Measurements from ENCODE around the gene CEP350.

Gene CEP350

GRCh38 chr1:180066150-180066549 lies 111.5 kb downstream of the CEP350 start:
- H3K9ac ChIP-seq (ENCODE audit: insufficient read length, low read depth): no peak overlapping the region
- DNase-seq (ENCODE audit: low read depth, low spot score): no peak
- no peak overlapping the region for H3K4me3 ChIP-seq (ENCODE audit: insufficient read length, low read depth)
- H3K27me3 ChIP-seq (ENCODE audit: insufficient read depth, insufficient read length): no peaks in the 10 kb centered on the region
- no peaks in the 10 kb centered on the region for H3K4me1 ChIP-seq (ENCODE audit: insufficient read depth, insufficient read length)
- peaks cover 90% of the 10 kb centered on the region for H3K36me3 ChIP-seq (ENCODE audit: insufficient read depth, insufficient read length, low read length)
- no peak for TF ChIP-seq SUZ12 (IDR thresholded peaks at IDR 0.05; ENCODE audit: extremely low read depth, insufficient read depth, insufficient read length)
- no peak for TF ChIP-seq ZNF274 (IDR thresholded peaks at IDR 0.05; ENCODE audit: low read depth, low read length)
- no peak for TF ChIP-seq YY1 (IDR thresholded peaks at IDR 0.05; ENCODE audit: insufficient read depth, insufficient read length)
- H3K9me3 ChIP-seq (ENCODE audit: insufficient read depth, low read length): no peaks in the 10 kb centered on the region

DNA sequence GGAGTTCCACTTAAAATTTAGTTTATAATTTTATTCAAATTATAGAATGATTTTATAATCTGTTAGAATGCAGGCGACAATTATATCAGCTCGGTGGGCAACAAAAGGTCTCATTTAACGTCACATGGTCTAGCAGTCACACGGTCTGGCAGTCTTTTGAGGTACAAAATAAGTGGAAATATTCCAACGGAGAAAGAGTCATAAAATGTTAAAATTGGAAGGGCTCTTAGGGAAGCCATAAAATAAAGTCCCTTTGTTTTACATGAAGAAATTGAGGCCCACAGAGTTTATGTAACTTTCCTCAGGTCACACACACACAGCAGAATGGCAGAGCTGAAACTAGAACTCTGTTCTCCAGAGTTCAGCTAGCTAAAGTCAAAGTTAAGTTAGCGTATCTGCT lies 115.7 kb downstream of the CEP350 start:
- peaks cover 60% of the 10 kb centered on the region for H3K36me3 ChIP-seq (ENCODE audit: insufficient read depth, insufficient read length, low read length)
- no peaks in the 10 kb centered on the region for H3K9me3 ChIP-seq (ENCODE audit: insufficient read depth, low read length)
- TF ChIP-seq ZNF274 (IDR thresholded peaks at IDR 0.05; ENCODE audit: low read depth, low read length): no peak
- TF ChIP-seq SUZ12 (IDR thresholded peaks at IDR 0.05; ENCODE audit: extremely low read depth, insufficient read depth, insufficient read length): no peak
- no peak for TF ChIP-seq YY1 (IDR thresholded peaks at IDR 0.05; ENCODE audit: insufficient read depth, insufficient read length)
- H3K27me3 ChIP-seq (ENCODE audit: insufficient read depth, insufficient read length): no peaks in the 10 kb centered on the region
- H3K4me3 ChIP-seq (ENCODE audit: insufficient read length, low read depth): no peak overlapping the region
- no peaks in the 10 kb centered on the region for H3K4me1 ChIP-seq (ENCODE audit: insufficient read depth, insufficient read length)
- H3K9ac ChIP-seq (ENCODE audit: insufficient read length, low read depth): no peak overlapping the region
- DNase-seq (ENCODE audit: low read depth, low spot score): no peak

- DNase-seq (ENCODE audit: low read depth, low spot score): no peak
- Histone ChIP-seq H3K27me3 (ENCODE audit: insufficient read depth, insufficient read length) (no peaks in the 10 kb centered on the region), H3K4me1 (ENCODE audit: insufficient read depth, insufficient read length) (no peaks in the 10 kb centered on the region), H3K9ac (ENCODE audit: insufficient read length, low read depth) (no peak overlapping the region), H3K9me3 (ENCODE audit: insufficient read depth, low read length) (no peaks in the 10 kb centered on the region), H3K36me3 (ENCODE audit: insufficient read depth, insufficient read length, low read length) (peaks cover 61% of the 10 kb centered on the region), H3K4me3 (ENCODE audit: insufficient read length, low read depth) (no peak overlapping the region)
- no peak for TF ChIP-seq YY1 (IDR thresholded peaks at IDR 0.05; ENCODE audit: insufficient read depth, insufficient read length)
- TF ChIP-seq ZNF274 (IDR thresholded peaks at IDR 0.05; ENCODE audit: low read depth, low read length): no peak
- TF ChIP-seq SUZ12 (IDR thresholded peaks at IDR 0.05; ENCODE audit: extremely low read depth, insufficient read depth, insufficient read length): no peak
Observed at GRCh38 chr1:180071759-180072158, 117.1 kb downstream of the CEP350 start.

GRCh38 chr1:180080439-180080838 lies 125.8 kb downstream of the CEP350 start:
- Histone ChIP-seq H3K9me3 (ENCODE audit: insufficient read depth, low read length) (no peaks in the 10 kb centered on the region), H3K9ac (ENCODE audit: insufficient read length, low read depth) (no peak overlapping the region), H3K36me3 (ENCODE audit: insufficient read depth, insufficient read length, low read length) (peaks cover 57% of the 10 kb centered on the region), H3K4me3 (ENCODE audit: insufficient read length, low read depth) (no peak overlapping the region), H3K4me1 (ENCODE audit: insufficient read depth, insufficient read length) (no peaks in the 10 kb centered on the region), H3K27me3 (ENCODE audit: insufficient read depth, insufficient read length) (no peaks in the 10 kb centered on the region)
- DNase-seq (ENCODE audit: low read depth, low spot score): no peak
- TF ChIP-seq ZNF274 (IDR thresholded peaks at IDR 0.05; ENCODE audit: low read depth, low read length) (no peak), YY1 (IDR thresholded peaks at IDR 0.05; ENCODE audit: insufficient read depth, insufficient read length) (no peak), SUZ12 (IDR thresholded peaks at IDR 0.05; ENCODE audit: extremely low read depth, insufficient read depth, insufficient read length) (no peak)

DNA sequence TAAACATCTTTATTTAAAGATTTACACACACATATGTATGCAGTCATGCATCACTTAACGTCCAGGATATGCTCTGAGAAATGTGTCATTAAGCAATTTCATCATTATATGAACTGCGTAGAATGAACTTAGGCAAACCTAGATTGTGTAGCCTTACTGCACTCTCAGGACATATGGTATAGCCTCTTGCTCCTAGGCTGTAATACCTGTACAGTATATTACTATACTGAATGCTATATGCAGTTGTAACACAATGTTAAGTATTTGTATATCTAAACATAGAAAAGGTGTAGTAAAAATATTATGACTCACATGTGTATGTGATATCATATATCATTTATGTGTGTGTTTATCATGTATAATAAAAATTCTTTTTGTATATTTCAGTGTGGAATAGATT lies 126.9 kb downstream of the CEP350 start:
- H3K9me3 ChIP-seq (ENCODE audit: insufficient read depth, low read length): no peaks in the 10 kb centered on the region
- H3K4me1 ChIP-seq (ENCODE audit: insufficient read depth, insufficient read length): no peaks in the 10 kb centered on the region
- no peak overlapping the region for H3K9ac ChIP-seq (ENCODE audit: insufficient read length, low read depth)
- no peak for DNase-seq (ENCODE audit: low read depth, low spot score)
- peaks cover 52% of the 10 kb centered on the region for H3K36me3 ChIP-seq (ENCODE audit: insufficient read depth, insufficient read length, low read length)
- no peak for TF ChIP-seq SUZ12 (IDR thresholded peaks at IDR 0.05; ENCODE audit: extremely low read depth, insufficient read depth, insufficient read length)
- TF ChIP-seq ZNF274 (IDR thresholded peaks at IDR 0.05; ENCODE audit: low read depth, low read length): no peak
- no peak for TF ChIP-seq YY1 (IDR thresholded peaks at IDR 0.05; ENCODE audit: insufficient read depth, insufficient read length)
- no peak overlapping the region for H3K4me3 ChIP-seq (ENCODE audit: insufficient read length, low read depth)
- no peaks in the 10 kb centered on the region for H3K27me3 ChIP-seq (ENCODE audit: insufficient read depth, insufficient read length)

- no peaks in the 10 kb centered on the region for H3K9me3 ChIP-seq (ENCODE audit: insufficient read depth, low read length)
- H3K27me3 ChIP-seq (ENCODE audit: insufficient read depth, insufficient read length): no peaks in the 10 kb centered on the region
- H3K4me1 ChIP-seq (ENCODE audit: insufficient read depth, insufficient read length): no peaks in the 10 kb centered on the region
- H3K4me3 ChIP-seq (ENCODE audit: insufficient read length, low read depth): no peak overlapping the region
- TF ChIP-seq YY1 (IDR thresholded peaks at IDR 0.05; ENCODE audit: insufficient read depth, insufficient read length) (no peak), ZNF274 (IDR thresholded peaks at IDR 0.05; ENCODE audit: low read depth, low read length) (no peak), SUZ12 (IDR thresholded peaks at IDR 0.05; ENCODE audit: extremely low read depth, insufficient read depth, insufficient read length) (no peak)
- DNase-seq (ENCODE audit: low read depth, low spot score): no peak
- H3K9ac ChIP-seq (ENCODE audit: insufficient read length, low read depth): no peak overlapping the region
- H3K36me3 ChIP-seq (ENCODE audit: insufficient read depth, insufficient read length, low read length): peaks cover 53% of the 10 kb centered on the region
Observed at GRCh38 chr1:180083164-180083563, 128.6 kb downstream of the CEP350 start.

GRCh38 chr1:180084867-180085266 lies 130.3 kb downstream of the CEP350 start:
- H3K27me3 ChIP-seq (ENCODE audit: insufficient read depth, insufficient read length): no peaks in the 10 kb centered on the region
- no peak for DNase-seq (ENCODE audit: low read depth, low spot score)
- TF ChIP-seq ZNF274 (IDR thresholded peaks at IDR 0.05; ENCODE audit: low read depth, low read length) (no peak), YY1 (IDR thresholded peaks at IDR 0.05; ENCODE audit: insufficient read depth, insufficient read length) (no peak)
- no peak overlapping the region for H3K9ac ChIP-seq (ENCODE audit: insufficient read length, low read depth)
- H3K9me3 ChIP-seq (ENCODE audit: insufficient read depth, low read length): no peaks in the 10 kb centered on the region
- no peaks in the 10 kb centered on the region for H3K4me1 ChIP-seq (ENCODE audit: insufficient read depth, insufficient read length)
- H3K4me3 ChIP-seq (ENCODE audit: insufficient read length, low read depth): no peak overlapping the region
- peaks cover 44% of the 10 kb centered on the region for H3K36me3 ChIP-seq (ENCODE audit: insufficient read depth, insufficient read length, low read length)

DNA sequence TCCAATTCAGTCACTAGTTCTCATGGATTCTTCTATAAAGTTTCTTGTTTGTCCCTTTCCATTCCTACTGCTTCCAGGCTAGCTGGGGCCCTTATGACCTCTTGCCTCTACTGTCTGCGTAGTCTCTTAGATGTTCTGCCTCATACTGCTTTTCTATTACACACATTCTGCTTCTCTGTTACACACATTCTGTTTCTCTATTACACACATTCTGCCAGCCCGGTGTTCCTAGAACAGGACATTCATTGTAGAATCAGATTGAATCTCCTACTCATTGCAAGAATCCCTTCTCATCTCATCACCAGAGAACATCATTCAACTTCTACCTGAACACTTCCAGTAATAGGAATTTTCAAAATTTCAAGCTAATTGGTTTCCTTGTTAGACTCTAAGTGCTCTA lies 130.7 kb downstream of the CEP350 start:
- no peaks in the 10 kb centered on the region for H3K4me1 ChIP-seq (ENCODE audit: insufficient read depth, insufficient read length)
- no peak overlapping the region for H3K4me3 ChIP-seq (ENCODE audit: insufficient read length, low read depth)
- TF ChIP-seq SUZ12 (IDR thresholded peaks at IDR 0.05; ENCODE audit: extremely low read depth, insufficient read depth, insufficient read length) (no peak), ZNF274 (IDR thresholded peaks at IDR 0.05; ENCODE audit: low read depth, low read length) (no peak), YY1 (IDR thresholded peaks at IDR 0.05; ENCODE audit: insufficient read depth, insufficient read length) (no peak)
- DNase-seq (ENCODE audit: low read depth, low spot score): no peak
- no peak overlapping the region for H3K9ac ChIP-seq (ENCODE audit: insufficient read length, low read depth)
- H3K27me3 ChIP-seq (ENCODE audit: insufficient read depth, insufficient read length): no peaks in the 10 kb centered on the region
- no peaks in the 10 kb centered on the region for H3K9me3 ChIP-seq (ENCODE audit: insufficient read depth, low read length)
- H3K36me3 ChIP-seq (ENCODE audit: insufficient read depth, insufficient read length, low read length): peaks cover 42% of the 10 kb centered on the region

Measured in NT2/D1 (cell line).